Osteocyte (in vitro differentiated cells): Measurements from ENCODE around the gene OR4M1. TPM values are rescaled to one million over a fixed set of nuclear protein-coding genes. Genes with fewer than 3 reads are reported as not detected.
"Not testable (repeated sequence)": the region's sequence is repeated elsewhere in the genome, so short reads cannot be mapped to it uniquely, and the experiment has no call there.

ENCODE experiments used
- DNase-seq: peaks from one replicate; pipeline ENCODE4 v3.0.0; 2021; ENCODE audit warnings: mixed read lengths; ENCODE audit not compliant: unreplicated experiment; ENCODE audit errors: extremely low spot score
- H3K27ac Mint-ChIP-seq: one replicate; pipeline ENCODE4 v1.8.0; 2021; ENCODE audit warnings: mild to moderate bottlenecking, mixed read lengths; ENCODE audit not compliant: unreplicated experiment
- H3K27me3 Mint-ChIP-seq: one replicate; pipeline ENCODE4 v1.8.0; 2021; ENCODE audit warnings: mixed read lengths; ENCODE audit not compliant: unreplicated experiment
- H3K36me3 Mint-ChIP-seq: one replicate; pipeline ENCODE4 v1.8.0; 2021; ENCODE audit warnings: mixed read lengths; ENCODE audit not compliant: unreplicated experiment
- H3K4me1 Mint-ChIP-seq: one replicate; pipeline ENCODE4 v1.8.0; 2021; ENCODE audit warnings: mixed read lengths; ENCODE audit not compliant: unreplicated experiment
- H3K4me3 Mint-ChIP-seq: one replicate; pipeline ENCODE4 v1.8.0; 2021; ENCODE audit warnings: mild to moderate bottlenecking, moderate library complexity, mixed read lengths; ENCODE audit not compliant: unreplicated experiment
- H3K9me3 Mint-ChIP-seq: one replicate; pipeline ENCODE4 v1.8.0; 2021; ENCODE audit warnings: mixed read lengths; ENCODE audit not compliant: unreplicated experiment
- total RNA-seq: library from RNA; stranded (reverse); gene quantifications from 2 replicates; pipeline ENCODE4 v1.2.1, GENCODE V29; 2021
- TF ChIP-seq, protein P1 (sequence below): fragments of 200-600 bp; sonication (generic); IDR thresholded peaks from 2 replicates; pipeline ENCODE4 v1.5.0; 2021; ENCODE audit warnings: antibody characterized with exemption, mild to moderate bottlenecking, moderate library complexity

The OR4M1 gene
- total RNA-seq, 1 donor from 2014 or later, result not detected

DNA sequence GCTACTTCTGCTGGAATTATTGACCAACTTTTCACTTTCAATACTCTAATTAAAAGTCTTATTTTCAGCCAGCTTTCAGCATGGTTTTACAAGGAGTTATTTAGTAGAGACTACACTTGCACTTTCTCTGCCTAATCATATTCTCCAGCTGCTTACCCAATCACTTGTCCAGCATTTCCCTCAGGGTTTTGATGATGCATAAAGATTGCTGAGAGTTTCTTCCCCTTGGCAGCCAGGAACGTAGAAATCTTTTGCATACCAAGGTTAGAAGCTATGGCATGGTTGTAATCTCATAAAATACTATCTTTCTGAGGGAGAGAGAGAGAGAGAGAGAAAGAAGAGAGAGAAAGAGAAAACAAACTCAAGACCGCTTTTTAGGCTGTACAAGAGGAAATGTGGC, 19.1 kb upstream of the OR4M1 start:
- peaks cover 29% of the 10 kb centered on the region for H3K9me3 Mint-ChIP-seq
- TF ChIP-seq, protein P1, sequence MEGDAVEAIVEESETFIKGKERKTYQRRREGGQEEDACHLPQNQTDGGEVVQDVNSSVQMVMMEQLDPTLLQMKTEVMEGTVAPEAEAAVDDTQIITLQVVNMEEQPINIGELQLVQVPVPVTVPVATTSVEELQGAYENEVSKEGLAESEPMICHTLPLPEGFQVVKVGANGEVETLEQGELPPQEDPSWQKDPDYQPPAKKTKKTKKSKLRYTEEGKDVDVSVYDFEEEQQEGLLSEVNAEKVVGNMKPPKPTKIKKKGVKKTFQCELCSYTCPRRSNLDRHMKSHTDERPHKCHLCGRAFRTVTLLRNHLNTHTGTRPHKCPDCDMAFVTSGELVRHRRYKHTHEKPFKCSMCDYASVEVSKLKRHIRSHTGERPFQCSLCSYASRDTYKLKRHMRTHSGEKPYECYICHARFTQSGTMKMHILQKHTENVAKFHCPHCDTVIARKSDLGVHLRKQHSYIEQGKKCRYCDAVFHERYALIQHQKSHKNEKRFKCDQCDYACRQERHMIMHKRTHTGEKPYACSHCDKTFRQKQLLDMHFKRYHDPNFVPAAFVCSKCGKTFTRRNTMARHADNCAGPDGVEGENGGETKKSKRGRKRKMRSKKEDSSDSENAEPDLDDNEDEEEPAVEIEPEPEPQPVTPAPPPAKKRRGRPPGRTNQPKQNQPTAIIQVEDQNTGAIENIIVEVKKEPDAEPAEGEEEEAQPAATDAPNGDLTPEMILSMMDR, result no peak
- no peaks in the 10 kb centered on the region for H3K4me1 Mint-ChIP-seq
- no peaks in the 10 kb centered on the region for H3K36me3 Mint-ChIP-seq
- H3K27ac Mint-ChIP-seq, result no peak overlapping the region
- no peak overlapping the region for H3K4me3 Mint-ChIP-seq
- H3K27me3 Mint-ChIP-seq, result no peaks in the 10 kb centered on the region
- no peak for DNase-seq

DNA sequence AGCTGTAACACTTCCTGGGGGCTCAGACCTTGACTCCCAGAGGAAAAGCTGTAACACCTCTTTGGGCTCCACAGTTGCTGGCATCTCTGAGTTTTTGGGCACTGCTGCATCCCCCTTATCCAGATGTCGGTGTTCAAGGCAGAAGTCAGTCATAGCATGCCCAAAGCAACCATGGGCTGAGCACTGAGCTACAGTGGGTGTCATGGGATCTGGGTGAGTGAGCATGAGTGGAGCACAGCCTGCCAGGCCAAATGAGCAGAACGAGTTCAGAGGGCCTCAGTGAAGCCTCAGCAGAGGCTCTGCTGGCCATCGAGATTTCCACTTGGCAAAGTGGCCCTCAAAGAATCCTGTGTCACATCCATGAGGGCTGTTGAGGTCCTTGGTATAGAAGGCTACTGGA, 1.8 kb upstream of the OR4M1 start:
- DNase-seq, H3K27ac Mint-ChIP-seq, H3K4me1 Mint-ChIP-seq, H3K36me3 Mint-ChIP-seq, H3K27me3 Mint-ChIP-seq, H3K4me3 Mint-ChIP-seq: not testable (repeated sequence)
- peaks cover 73% of the 10 kb centered on the region for H3K9me3 Mint-ChIP-seq

- DNase-seq, result no peak
- Mint-ChIP-seq H3K27ac (no peak overlapping the region), H3K4me3 (no peak overlapping the region), H3K9me3 (peaks cover 71% of the 10 kb centered on the region), H3K27me3 (no peaks in the 10 kb centered on the region), H3K4me1 (no peaks in the 10 kb centered on the region), H3K36me3 (no peaks in the 10 kb centered on the region)
- TF ChIP-seq, protein P1, result no peak
Measured at GRCh38 chr14:19771895-19772430, 1.3 kb upstream of the OR4M1 start.

DNA sequence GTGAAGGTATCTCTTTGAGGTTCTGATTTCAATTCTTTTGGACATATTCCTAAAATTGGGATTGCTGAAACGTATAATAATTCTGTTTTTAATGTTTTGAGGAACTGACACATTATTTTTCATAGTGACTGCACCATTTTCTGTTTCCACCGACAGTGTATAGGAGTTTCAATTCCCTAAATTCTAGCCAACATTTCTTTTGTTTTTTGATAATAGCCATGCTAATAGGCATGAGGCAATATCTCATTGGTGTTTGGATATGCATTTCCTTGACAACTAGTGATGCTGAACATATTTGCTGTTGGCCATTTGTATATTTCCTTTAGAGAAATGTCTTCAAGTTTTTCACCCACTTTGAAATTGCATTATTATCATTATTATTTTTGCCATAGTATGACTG, 850 bp upstream of the OR4M1 start:
- H3K27me3 Mint-ChIP-seq, H3K4me3 Mint-ChIP-seq, H3K4me1 Mint-ChIP-seq, H3K36me3 Mint-ChIP-seq, DNase-seq, H3K27ac Mint-ChIP-seq: not testable (repeated sequence)
- H3K9me3 Mint-ChIP-seq, result peaks cover 71% of the 10 kb centered on the region

DNA sequence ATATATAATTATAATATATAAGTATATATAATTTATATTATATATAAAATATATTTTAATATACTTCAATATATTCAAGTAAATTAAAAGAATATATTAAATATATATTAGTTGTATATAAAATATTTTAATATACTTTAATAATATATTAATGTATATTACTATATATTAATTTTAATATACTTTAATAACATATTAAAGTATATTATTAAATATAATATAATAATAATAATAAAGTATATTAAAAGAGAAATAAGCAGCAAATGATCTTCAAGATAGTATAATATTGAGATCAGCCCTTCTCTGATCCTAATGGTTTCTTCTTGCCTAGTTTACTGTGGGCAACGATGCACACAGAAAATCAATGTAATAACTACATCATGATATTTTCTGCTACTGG, 2.3 kb downstream of the OR4M1 start:
- Mint-ChIP-seq H3K27ac (no peak overlapping the region), H3K4me3 (no peak overlapping the region), H3K36me3 (no peaks in the 10 kb centered on the region), H3K9me3 (peaks cover 62% of the 10 kb centered on the region), H3K27me3 (no peaks in the 10 kb centered on the region), H3K4me1 (no peaks in the 10 kb centered on the region)
- no peak for DNase-seq
- TF ChIP-seq, protein P1, result no peak

DNA sequence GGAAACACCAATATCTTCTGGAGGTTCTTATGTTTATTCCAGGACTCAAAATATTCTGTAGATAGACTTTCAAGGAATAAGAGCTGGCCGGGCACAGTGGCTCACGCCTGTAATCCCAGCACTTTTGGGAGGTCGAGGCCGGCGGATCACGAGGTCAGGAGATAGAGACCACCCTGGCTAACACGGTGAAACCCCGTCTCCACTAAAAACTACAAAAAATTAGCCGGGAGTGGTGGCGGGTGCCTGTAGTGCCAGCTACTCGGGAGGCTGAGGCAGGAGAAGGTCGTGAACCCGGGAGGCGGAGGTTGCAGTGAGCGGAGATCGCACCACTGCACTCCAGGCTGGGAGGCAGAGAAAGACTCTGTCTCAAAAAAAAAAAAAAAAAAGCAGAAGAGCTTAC, 12.5 kb downstream of the OR4M1 start:
- not testable (repeated sequence) for H3K27ac Mint-ChIP-seq, H3K36me3 Mint-ChIP-seq, H3K4me3 Mint-ChIP-seq, DNase-seq, H3K4me1 Mint-ChIP-seq, H3K27me3 Mint-ChIP-seq
- H3K9me3 Mint-ChIP-seq, result peaks cover 27% of the 10 kb centered on the region

- H3K27ac Mint-ChIP-seq, H3K36me3 Mint-ChIP-seq, H3K27me3 Mint-ChIP-seq, H3K4me3 Mint-ChIP-seq, H3K4me1 Mint-ChIP-seq, DNase-seq: not testable (repeated sequence)
- peaks cover 14% of the 10 kb centered on the region for H3K9me3 Mint-ChIP-seq
Measured at GRCh38 chr14:19787318-19787717, 14.0 kb downstream of the OR4M1 start.

GRCh38 chr14:19788150-19788549, 14.8 kb downstream of the OR4M1 start:
- H3K9me3 Mint-ChIP-seq, DNase-seq, H3K27me3 Mint-ChIP-seq, H3K27ac Mint-ChIP-seq, H3K4me1 Mint-ChIP-seq, H3K4me3 Mint-ChIP-seq, H3K36me3 Mint-ChIP-seq: not testable (repeated sequence)

DNA sequence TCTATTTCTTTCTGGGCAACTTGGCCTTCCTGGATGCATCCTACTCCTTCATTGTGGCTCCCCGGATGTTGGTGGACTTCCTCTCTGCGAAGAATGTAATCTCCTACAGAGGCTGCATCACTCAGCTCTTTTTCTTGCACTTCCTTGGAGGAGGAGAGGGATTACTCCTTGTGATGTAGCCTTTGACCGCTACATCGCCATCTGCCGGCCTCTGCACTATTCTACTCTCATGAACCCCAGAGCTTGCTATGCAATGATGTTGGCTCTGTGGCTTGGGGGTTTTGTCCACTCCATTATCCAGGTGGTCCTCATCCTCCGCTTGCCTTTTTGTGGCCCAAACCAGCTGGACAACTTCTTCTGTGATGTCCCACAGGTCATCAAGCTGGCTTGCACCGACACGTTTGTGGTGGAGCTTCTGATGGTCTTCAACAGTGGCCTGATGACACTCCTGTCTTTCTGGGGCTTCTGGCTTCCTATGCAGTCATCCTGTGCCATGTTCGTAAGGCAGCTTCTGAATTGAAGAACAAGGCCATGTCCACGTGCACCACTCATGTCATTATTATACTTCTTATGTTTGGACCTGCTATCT, 23.3 kb downstream of the OR4M1 start:
- H3K27me3 Mint-ChIP-seq, result not testable (repeated sequence)

More for the DNA sequence above, 23.3 kb downstream of the OR4M1 start:
- H3K4me3 Mint-ChIP-seq, DNase-seq, H3K27ac Mint-ChIP-seq, H3K36me3 Mint-ChIP-seq, H3K4me1 Mint-ChIP-seq: not testable (repeated sequence)
- peaks cover 11% of the 10 kb centered on the region for H3K9me3 Mint-ChIP-seq
